ENCODE measurements around the gene KIF2A.

- no peak for TF ChIP-seq POLR2AphosphoS5 (IDR thresholded peaks at IDR 0.05; ENCODE audit: low read depth, low read length)
- no peak for TF ChIP-seq POLR2A (IDR thresholded peaks at IDR 0.05; ENCODE audit: low read depth, low read length)
- no peak for TF ChIP-seq PAX5 (IDR thresholded peaks at IDR 0.05; ENCODE audit: insufficient read depth, low read length, severe bottlenecking)
- TF ChIP-seq TAF1 (IDR thresholded peaks at IDR 0.05; ENCODE audit: low read depth, low read length) = no peak
These were observed 25.9 kb downstream of the KIF2A start for GRCh38 chr5:62331921-62332320.
